ENCODE data around the gene HERPUD2. TPM values are rescaled to one million over a fixed set of nuclear protein-coding genes. Genes with fewer than 3 reads are reported as not detected.

The HERPUD2 gene
- total RNA-seq, 2 donors from 2014 or later = 14.0 to 23.9 TPM

DNA sequence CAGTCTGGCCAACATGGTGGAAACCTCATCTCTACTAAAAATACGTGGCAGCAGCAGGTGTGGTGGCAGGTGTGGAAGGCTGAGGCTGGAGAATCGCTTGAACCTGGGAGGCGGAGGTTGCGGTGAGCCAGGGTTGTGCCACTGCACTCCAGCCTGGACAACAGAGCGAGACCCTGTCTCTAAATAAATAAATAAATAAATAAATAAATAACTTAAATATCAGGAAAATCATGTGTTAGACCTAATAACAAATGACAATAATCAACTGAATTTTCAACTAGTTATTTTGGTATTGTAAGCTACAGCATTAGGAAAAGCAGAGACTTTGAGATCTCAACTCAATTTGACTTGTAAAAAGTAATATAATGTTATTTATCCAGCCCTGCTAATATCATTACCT is 9.2 kb downstream of the HERPUD2 start:
- Histone ChIP-seq H3K4me1 (peaks cover 0 to 36% of the 10 kb centered on the region in 2 donors), H3K4me3 (no peak overlapping the region), H3K36me3 (no peaks in the 10 kb centered on the region), H3K9me3 (no peaks in the 10 kb centered on the region), H3K27me3 (no peaks in the 10 kb centered on the region), H3K27ac (no peak overlapping the region)
- DNase-seq (ENCODE audit: low spot score) = no peak
- TF ChIP-seq, protein P1, sequence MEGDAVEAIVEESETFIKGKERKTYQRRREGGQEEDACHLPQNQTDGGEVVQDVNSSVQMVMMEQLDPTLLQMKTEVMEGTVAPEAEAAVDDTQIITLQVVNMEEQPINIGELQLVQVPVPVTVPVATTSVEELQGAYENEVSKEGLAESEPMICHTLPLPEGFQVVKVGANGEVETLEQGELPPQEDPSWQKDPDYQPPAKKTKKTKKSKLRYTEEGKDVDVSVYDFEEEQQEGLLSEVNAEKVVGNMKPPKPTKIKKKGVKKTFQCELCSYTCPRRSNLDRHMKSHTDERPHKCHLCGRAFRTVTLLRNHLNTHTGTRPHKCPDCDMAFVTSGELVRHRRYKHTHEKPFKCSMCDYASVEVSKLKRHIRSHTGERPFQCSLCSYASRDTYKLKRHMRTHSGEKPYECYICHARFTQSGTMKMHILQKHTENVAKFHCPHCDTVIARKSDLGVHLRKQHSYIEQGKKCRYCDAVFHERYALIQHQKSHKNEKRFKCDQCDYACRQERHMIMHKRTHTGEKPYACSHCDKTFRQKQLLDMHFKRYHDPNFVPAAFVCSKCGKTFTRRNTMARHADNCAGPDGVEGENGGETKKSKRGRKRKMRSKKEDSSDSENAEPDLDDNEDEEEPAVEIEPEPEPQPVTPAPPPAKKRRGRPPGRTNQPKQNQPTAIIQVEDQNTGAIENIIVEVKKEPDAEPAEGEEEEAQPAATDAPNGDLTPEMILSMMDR (IDR thresholded peaks at IDR 0.05) = no peak

DNA sequence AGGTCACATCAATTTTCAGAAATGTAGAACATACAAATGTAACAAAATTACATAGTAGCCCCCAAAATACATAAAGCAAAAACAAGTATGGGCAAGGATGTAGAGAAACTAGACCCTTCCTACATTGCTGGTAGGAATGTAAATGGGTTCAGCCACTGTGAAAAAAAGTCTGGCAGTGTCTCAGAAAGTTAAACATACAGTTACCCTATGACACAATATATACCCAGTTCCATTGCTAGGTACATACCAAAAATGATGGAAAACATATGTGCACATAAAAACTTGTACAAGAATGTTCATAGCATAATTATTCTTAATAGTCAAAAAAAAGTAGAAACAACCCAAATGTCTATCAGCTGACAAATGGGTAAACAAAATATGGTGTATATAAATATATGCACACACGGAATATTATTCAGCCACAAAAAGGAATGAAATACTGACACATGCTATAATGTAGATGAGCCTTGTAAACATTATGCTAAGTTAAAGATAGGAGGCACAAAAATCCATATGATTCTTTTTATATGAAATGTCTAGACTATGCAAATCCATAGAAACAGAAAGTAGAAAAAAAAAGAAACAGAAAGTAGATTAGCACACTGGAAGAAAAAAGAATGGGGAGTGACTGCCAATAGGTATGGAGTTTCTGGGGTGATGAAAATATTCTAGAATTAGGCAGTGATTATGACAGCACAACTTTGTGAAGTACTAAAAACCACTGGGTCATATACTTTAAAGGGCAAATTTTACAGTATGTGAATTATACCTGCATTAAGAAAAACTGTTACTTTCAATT is 13.5 kb downstream of the HERPUD2 start:
- DNase-seq (ENCODE audit: low spot score) = no peak
- Histone ChIP-seq H3K36me3 (no peaks in the 10 kb centered on the region), H3K27me3 (no peaks in the 10 kb centered on the region), H3K4me3 (no peak overlapping the region), H3K4me1 (peaks cover 0 to 15% of the 10 kb centered on the region in 2 donors), H3K9me3 (no peaks in the 10 kb centered on the region), H3K27ac (no peak overlapping the region)
- TF ChIP-seq, protein P1 (IDR thresholded peaks at IDR 0.05) = no peak

DNA sequence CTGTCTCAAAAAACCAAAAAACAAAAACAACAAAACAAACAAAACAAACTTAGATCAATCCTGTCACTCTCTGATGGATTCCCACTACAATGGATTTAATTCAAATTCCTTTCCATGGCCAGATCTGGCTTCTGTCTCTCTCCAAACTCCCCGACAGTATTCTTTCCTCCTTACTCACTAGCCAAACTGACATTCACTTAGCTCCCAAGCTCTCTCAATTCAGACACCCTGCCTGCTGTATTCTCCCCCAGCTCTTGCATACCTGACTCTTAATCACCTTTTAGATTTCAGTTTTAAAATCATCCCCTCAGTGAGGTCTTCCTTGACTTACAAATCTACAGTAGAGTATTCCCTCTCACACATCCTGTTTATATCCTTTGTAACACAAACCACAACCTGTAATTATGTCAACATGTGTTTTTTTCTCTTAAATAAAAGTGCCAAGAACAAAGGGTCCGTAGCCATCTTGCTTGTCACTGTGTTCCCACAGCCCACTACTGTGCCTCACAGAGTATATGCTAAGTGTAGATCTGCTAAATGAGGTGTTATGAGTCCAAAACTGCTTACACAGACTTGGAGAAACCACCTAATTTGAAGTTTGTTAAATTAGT is 14.4 kb downstream of the HERPUD2 start:
- Histone ChIP-seq H3K27ac (no peak overlapping the region), H3K4me1 (peaks cover 0 to 24% of the 10 kb centered on the region in 2 donors), H3K27me3 (no peaks in the 10 kb centered on the region), H3K4me3 (no peak overlapping the region), H3K36me3 (no peaks in the 10 kb centered on the region), H3K9me3 (no peaks in the 10 kb centered on the region)
- TF ChIP-seq, protein P1 (IDR thresholded peaks at IDR 0.05) = no peak
- no peak for DNase-seq (ENCODE audit: low spot score)

DNA sequence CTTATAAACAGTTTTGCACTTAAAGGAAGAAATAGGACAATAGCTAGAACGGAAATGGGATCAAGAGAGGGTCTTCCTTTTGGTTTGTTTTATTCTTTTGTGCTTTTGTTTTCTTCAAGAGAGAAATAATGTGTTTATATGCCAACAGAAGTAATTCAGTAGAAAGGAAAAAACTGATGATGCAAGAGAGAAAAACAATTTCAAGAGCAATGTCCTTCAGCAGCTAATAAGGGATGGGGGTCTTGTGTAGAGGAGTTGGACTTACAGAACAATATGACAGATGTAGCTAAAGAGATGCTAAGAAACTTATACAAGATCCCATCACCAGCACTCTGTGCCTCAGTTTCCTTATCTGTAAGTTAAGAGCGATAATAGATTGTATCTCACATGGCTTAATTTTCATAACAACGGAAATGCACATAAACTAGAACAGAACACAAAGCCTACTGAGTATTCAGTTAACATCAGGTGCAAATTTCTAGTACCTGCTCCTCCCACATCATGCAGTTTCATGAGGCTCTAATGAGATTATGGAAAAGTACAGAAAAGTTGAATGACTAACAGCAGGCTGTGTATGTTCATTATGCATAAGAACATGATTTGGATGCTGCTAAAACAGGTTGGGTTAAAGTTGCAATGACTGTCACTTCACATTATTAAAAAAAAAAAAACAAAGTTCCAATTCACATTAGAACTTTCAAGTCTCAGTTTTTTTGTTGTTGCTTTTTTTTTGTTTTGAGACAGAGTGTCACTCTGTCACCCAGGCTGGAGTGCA is 17.2 kb downstream of the HERPUD2 start:
- Histone ChIP-seq H3K4me3 (no peak overlapping the region), H3K9me3 (no peaks in the 10 kb centered on the region), H3K27ac (no peak overlapping the region), H3K27me3 (no peaks in the 10 kb centered on the region), H3K36me3 (no peaks in the 10 kb centered on the region), H3K4me1 (peaks cover 0 to 25% of the 10 kb centered on the region in 2 donors)
- TF ChIP-seq, protein P1 (IDR thresholded peaks at IDR 0.05) = no peak
- no peak for DNase-seq (ENCODE audit: low spot score)

DNA sequence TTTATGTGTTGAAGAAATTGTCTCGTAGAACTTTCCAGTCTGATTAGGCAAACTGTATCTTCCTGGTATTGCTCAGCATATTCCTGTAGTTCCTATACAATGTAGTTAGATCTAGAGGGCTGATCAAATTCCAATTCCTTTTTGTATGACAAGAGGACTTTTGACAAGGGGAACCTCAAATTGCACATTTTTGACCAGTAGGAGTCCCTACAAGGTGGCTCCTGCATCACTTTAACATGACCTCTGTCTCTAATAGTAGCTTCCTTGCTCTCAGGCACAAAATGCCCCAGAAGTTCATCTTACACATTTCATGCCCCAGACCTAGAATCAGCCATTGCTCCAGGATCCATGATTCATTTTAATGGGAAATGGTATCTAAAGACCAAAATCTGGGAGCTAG is 18.7 kb downstream of the HERPUD2 start:
- DNase-seq (ENCODE audit: low spot score) = no peak
- Histone ChIP-seq H3K4me3 (no peak overlapping the region), H3K27ac (no peak overlapping the region), H3K9me3 (no peaks in the 10 kb centered on the region), H3K36me3 (no peaks in the 10 kb centered on the region), H3K4me1 (peaks cover 0 to 25% of the 10 kb centered on the region in 2 donors), H3K27me3 (no peaks in the 10 kb centered on the region)
- TF ChIP-seq, protein P1 (IDR thresholded peaks at IDR 0.05) = no peak
